ENCODE data around the gene SNX11.
A peak's percentile ranks its signal among the peaks of the same experiment; 100 is the strongest.

Gene SNX11

GRCh38 chr17:48159232-48159631 is 51.7 kb downstream of the SNX11 start:
- no peak for TF ChIP-seq ZFX (IDR thresholded peaks at IDR 0.05)
- no peak for TF ChIP-seq CTCF (conservative IDR thresholded peaks at IDR 0.05)
- no peak overlapping the region for H3K27ac ChIP-seq

- TF ChIP-seq ZFX (IDR thresholded peaks at IDR 0.05) (no peak), CTCF (conservative IDR thresholded peaks at IDR 0.05) (no peak)
- H3K27ac ChIP-seq, result no peak overlapping the region
Observed at GRCh38 chr17:48160177-48161081, 52.9 kb downstream of the SNX11 start.

GRCh38 chr17:48161127-48161905 is 53.8 kb downstream of the SNX11 start:
- no peak overlapping the region for H3K27ac ChIP-seq
- TF ChIP-seq ZFX (IDR thresholded peaks at IDR 0.05) (no peak), CTCF (conservative IDR thresholded peaks at IDR 0.05) (no peak)

- TF ChIP-seq CTCF (conservative IDR thresholded peaks at IDR 0.05), result no peak
- no peak for TF ChIP-seq ZFX (IDR thresholded peaks at IDR 0.05)
- no peak overlapping the region for H3K27ac ChIP-seq
Observed at GRCh38 chr17:48162306-48162934, 54.9 kb downstream of the SNX11 start.

- TF ChIP-seq CTCF (conservative IDR thresholded peaks at IDR 0.05), result no peak
- no peak for TF ChIP-seq ZFX (IDR thresholded peaks at IDR 0.05)
- H3K27ac ChIP-seq, result no peak overlapping the region
Observed at GRCh38 chr17:48162946-48163506, 55.5 kb downstream of the SNX11 start.

- TF ChIP-seq ZFX (IDR thresholded peaks at IDR 0.05) (no peak), CTCF (conservative IDR thresholded peaks at IDR 0.05) (peak; percentile 27)
- H3K27ac ChIP-seq, result no peak overlapping the region
Observed at GRCh38 chr17:48163809-48164208, 56.2 kb downstream of the SNX11 start.

Data from C4-2B (cell line).